ENCODE results near the gene CEP85L. TPM values are rescaled to one million over a fixed set of nuclear protein-coding genes. Genes with fewer than 3 reads are reported as not detected.

The CEP85L gene
- polyA plus RNA-seq, 3 donors: 1.0 to 2.0 (median 1.6) TPM

- H3K27ac ChIP-seq (ENCODE audit: low read depth, low read length): no peak overlapping the region
- 78 to 96% (median 94%) methylated on average over 3 of the region's 3 CpGs for WGBS, 3 donors
Observed at GRCh38 chr6:118635909-118636735, 15.3 kb downstream of the CEP85L start.

DNA sequence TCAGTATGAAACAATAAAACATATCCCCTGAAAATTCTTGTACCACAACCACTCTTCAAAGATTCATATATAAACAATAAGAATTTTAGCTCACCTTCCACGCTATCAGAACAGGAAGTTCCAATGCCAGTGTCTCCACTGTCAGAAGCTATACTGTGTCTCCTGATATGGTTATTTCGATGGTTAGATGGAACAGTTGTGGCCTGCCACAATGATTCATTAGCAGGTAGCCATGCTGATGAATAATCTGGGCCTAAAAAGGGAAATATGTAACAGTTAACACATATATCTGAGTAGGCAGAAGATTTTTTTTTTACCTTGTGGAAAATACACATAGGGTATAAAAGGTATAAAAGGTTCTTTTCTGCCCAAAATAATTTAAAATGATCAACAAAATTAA is 19.0 kb downstream of the CEP85L start:
- no peak overlapping the region for H3K27ac ChIP-seq (ENCODE audit: low read depth, low read length)

GRCh38 chr6:118630923-118631322 is 20.5 kb downstream of the CEP85L start:
- 95 to 98% (median 97%) methylated on average over 1 of the region's 1 CpG for WGBS, 3 donors
- H3K27ac ChIP-seq (ENCODE audit: low read depth, low read length): no peak overlapping the region

More for the DNA sequence above, 19.0 kb downstream of the CEP85L start:
- WGBS, 3 donors: 75 to 93% (median 76%) methylated on average over 2 of the region's 2 CpGs

GRCh38 chr6:118630067-118630466 is 21.3 kb downstream of the CEP85L start:
- WGBS, 3 donors: 79 to 86% (median 84%) methylated on average over 1 of the region's 1 CpG
- no peak overlapping the region for H3K27ac ChIP-seq (ENCODE audit: low read depth, low read length)

DNA sequence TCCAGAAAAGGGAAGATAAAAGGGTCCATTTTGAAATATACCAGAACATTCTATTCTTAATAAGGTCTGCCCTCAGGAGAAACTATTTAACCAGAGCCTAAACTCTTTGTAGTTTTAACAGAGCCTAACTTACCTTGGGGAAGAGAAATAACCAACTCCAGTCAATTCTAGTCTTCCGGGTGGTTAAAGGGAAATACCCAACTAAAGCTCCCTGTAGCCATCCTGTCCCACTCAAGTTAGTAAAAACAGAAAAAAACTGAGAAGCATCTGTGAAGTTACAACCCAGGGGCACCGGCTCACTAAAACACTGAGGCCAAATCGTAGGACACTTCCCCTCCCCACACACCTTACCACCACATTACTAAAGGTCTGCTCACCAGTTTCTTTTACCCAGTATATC is 23.7 kb downstream of the CEP85L start:
- H3K27ac ChIP-seq (ENCODE audit: low read depth, low read length): no peak overlapping the region
- WGBS, 3 donors: 79 to 98% (median 94%) methylated on average over 3 of the region's 3 CpGs

DNA sequence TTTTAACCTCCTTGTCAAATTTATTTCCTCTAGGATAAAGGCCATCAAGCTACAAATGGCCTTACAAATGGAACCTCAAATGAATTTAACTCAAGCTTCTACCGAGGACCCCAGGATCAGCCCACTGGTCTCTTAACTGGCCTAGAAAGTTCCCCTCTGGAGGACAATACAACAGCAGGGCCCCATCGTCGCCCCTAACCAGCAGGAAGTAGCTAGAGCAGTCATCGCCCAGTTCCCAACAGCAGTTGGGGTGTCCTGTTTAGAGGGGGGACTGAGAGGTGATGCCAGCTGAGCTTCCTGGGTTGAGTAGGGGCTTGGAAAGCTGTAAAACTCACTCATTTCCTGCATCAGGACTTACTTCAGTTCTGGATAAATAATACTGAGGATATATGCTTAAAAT is 25.6 kb downstream of the CEP85L start:
- H3K27ac ChIP-seq (ENCODE audit: low read depth, low read length): no peak overlapping the region
- 97 to 99% (median 98%) methylated on average over 4 of the region's 4 CpGs for WGBS, 3 donors

DNA sequence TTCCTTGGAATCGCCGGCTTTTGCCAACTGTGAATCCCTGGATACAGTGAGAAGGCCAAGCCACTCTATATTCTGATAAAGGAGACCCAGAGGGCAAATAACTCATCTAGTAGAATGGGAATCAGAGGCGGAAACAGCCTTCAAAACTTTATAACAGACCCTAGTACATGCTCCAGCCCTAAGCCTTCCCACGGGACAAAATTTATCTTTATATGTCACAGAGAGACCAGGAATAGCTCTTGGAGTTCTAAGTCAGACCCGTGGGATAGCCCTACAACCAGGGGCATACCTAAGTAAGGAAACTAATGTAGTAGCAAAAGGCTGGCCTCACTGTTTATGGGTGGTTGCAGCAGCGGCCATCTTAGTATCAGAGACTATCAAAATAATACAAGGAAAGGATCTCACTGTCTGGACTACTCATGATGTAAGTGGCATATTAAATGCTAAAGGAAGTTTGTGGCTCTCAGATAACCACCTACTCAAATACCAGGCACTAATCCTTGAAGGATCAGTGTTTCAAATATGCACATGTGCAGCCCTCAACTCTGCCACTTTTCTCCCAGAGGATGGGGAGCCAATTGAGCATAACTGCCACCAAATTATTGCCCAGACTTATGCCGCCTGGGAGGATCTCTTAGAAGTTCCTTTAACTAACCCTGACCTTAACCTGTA is 29.5 kb downstream of the CEP85L start:
- 78 to 87% (median 83%) methylated on average over 7 of the region's 7 CpGs for WGBS, 3 donors
- H3K27ac ChIP-seq (ENCODE audit: low read depth, low read length): no peak overlapping the region

DNA sequence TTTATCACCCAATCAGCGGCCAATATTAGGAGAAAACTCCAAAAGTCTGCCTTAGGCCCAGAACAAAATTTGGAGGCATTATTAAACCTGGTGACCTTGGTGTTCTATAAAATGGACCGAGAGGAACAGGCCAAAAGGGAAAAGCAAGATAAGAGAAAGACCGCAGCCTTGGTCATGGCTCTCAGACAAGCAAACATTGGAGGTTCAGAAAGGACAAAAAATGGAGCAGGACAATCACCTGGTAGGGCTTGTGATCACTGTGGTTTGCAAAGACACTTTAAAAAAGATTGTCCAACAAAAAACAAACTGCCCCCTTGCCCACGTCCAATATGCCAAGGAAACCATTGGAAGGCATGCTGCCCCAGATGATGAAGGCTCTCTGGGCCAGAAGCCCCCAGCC is 31.2 kb downstream of the CEP85L start:
- 67 to 95% (median 95%) methylated on average over 4 of the region's 4 CpGs for WGBS, 3 donors
- no peak overlapping the region for H3K27ac ChIP-seq (ENCODE audit: low read depth, low read length)

DNA sequence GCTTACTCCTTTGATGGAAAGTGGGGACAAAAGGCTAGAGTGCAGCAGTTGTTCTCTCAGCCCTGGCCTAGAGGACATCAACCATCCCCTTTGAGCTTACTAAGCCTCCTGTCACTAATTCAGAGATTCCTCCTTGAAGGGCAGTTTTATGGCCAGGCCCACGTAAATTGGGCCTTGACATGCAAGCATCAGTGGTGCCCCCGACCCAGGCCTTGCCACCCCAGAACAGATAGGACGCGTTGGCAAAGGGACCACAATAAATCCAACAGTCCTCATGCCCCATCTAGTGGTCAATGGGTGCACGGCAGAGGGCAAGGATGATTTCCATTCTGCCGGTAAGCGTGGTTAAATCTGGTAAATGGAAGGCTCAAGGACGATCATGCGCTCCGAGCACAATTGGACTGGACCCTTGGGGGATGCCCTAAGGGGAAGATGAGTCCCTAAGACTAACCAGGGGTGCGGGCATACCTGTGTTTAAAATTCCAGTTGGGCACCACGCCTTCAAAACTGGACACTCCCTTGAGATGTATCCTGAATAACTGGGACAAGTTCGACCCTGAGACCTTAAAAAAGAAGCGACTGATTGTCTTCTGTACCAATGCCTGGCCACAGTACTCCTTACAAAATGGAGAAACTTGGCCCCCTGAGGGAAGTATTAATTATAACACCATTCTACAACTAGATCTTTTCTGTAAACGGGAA is 32.6 kb downstream of the CEP85L start:
- H3K27ac ChIP-seq (ENCODE audit: low read depth, low read length): no peak overlapping the region
- 34 to 44% (median 39%) methylated on average over 15 of the region's 15 CpGs for WGBS, 3 donors

DNA sequence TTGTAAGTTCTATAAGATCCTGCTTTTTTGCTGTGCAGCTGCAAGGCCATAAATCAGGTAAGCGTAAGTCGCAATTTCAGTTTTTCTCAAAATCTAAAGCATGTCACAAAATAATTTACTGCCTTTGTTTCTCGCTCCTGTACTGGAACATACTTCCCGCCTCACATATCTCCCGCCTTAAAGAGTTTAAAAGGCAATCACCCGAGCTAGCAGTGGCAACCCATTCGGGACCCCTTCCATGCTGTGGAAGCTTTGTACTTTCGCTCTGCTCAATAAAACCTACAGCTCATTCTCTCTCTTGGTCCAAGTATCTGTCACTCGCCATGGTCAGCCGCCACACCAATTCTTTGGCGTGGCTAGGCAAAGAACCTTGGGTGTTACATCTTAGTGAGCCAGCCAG is 34.0 kb downstream of the CEP85L start:
- WGBS, 3 donors: 73 to 82% (median 78%) methylated on average over 11 of the region's 11 CpGs
- no peak overlapping the region for H3K27ac ChIP-seq (ENCODE audit: low read depth, low read length)

DNA sequence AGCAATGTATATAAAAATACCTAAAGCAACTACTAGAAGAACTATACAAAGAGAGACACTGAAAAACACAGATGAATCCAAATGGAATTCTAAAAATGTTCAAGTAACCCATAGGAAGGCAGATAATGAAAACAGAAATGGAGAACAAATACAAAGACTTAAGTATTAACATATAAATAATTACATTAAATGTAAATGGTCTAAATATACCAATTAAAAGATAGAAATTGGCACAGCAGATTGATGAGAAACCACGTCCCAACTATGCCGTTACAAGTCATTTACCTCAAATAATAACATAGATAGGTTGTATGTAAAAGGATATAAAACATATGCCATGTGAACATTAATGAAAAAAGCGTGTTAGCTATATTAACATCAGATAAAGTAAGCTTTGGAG is 40.1 kb downstream of the CEP85L start:
- H3K27ac ChIP-seq (ENCODE audit: low read depth, low read length): no peak overlapping the region
- 96 to 100% (median 96%) methylated on average over 3 of the region's 3 CpGs for WGBS, 3 donors

DNA sequence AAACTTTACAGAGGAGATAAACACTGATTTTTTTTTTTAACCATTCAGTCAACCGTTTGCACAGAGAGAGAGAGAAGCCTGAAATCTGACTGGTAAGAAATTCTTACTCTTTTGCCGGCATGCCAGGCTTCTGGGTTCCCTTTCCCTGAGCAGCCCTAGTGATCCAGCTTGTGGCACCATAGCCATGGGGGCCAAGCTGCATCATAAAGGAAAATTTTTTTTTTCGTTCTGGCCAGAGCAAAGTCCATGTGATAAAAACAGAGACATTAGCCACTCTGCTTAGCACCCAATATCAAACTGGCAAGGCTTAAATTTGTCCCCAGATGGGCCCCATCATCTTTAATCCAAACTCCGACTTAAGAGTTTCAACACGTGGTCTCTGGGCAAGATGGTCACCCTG is 44.5 kb downstream of the CEP85L start:
- 39 to 84% (median 81%) methylated on average over 5 of the region's 5 CpGs for WGBS, 3 donors
- H3K27ac ChIP-seq (ENCODE audit: low read depth, low read length): no peak overlapping the region

GRCh38 chr6:118606268-118606667 is 45.1 kb downstream of the CEP85L start:
- 30 to 62% (median 60%) methylated on average over 3 of the region's 3 CpGs for WGBS, 3 donors
- no peak overlapping the region for H3K27ac ChIP-seq (ENCODE audit: low read depth, low read length)

- WGBS, 3 donors: 96 to 97% (median 96%) methylated on average over 2 of the region's 2 CpGs
- H3K27ac ChIP-seq (ENCODE audit: low read depth, low read length): no peak overlapping the region
Observed at GRCh38 chr6:118603372-118603771, 48.0 kb downstream of the CEP85L start.

- H3K27ac ChIP-seq (ENCODE audit: low read depth, low read length): no peak overlapping the region
- WGBS, 3 donors: 79 to 96% (median 96%) methylated on average over 2 of the region's 2 CpGs
Observed at GRCh38 chr6:118602300-118602699, 49.1 kb downstream of the CEP85L start.

DNA sequence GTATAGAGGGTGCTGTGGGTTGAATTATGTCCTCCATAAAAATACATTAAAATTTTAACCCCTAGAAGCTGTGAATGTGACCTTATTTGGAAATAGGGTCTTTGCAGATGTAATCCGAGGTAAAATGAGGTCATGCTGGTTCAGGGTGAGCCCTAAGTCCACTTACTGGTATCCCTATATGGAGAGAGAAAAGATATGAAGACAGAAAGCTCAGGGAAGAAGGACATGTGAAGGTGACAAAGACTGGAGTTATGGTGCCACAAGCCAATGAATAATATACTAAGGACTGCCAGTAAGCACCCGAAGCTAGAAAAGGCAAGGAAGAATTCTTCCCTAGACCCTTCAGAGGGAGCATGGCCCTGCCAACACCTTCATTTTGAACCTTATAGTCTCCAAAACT is 53.1 kb downstream of the CEP85L start:
- no peak overlapping the region for H3K27ac ChIP-seq (ENCODE audit: low read depth, low read length)
- 81 to 95% (median 82%) methylated on average over 2 of the region's 2 CpGs for WGBS, 3 donors

DNA sequence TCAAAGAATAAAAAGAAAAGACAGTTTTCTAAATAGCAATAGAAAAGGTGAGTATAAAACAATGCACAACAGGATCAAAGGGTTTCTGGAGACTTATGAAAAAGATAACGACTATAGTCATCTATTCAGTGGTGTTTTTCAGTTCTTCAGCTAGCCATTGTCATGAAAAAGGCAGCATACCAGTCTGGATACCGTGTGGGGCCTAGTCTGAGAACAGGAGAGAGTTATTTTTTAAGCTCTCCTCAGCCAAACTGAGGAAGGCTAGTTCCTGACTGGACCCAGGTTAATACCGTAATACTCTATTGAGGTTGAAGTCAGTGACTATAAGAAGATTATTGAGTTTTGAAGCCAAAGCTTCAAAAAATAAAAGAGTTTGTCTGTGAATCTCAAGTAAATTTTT is 53.8 kb downstream of the CEP85L start:
- 80 to 86% (median 81%) methylated on average over 3 of the region's 3 CpGs for WGBS, 3 donors

DNA sequence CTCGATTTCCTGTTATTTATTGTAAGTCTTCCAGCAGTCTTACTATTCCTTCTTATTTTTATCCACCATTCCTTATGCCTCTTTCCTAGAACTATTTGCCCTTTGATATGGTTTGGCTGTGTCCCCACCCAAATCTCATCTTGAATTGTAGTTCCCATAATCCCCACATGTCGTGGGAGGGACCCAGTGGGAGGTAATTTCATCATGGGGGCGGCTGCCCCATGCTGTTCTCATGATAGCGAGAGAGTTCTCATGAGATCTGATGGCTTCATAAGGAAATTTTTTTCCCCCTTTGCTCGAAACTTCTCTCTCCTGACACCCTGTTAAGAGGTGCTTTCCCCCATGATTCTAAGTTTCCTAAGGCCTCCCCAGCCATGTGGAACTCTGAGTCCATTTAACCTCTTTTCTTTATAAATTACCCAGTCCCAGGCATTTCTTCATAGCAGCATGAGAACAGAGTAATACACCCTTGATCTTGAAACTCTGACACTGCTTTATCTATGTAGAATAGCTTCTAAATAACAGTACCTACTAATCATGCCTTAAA is 54.5 kb downstream of the CEP85L start:
- no peak overlapping the region for H3K27ac ChIP-seq (ENCODE audit: low read depth, low read length)
- WGBS, 3 donors: 90 to 93% (median 90%) methylated on average over 5 of the region's 5 CpGs

More for the DNA sequence above, 53.8 kb downstream of the CEP85L start:
- no peak overlapping the region for H3K27ac ChIP-seq (ENCODE audit: low read depth, low read length)

DNA sequence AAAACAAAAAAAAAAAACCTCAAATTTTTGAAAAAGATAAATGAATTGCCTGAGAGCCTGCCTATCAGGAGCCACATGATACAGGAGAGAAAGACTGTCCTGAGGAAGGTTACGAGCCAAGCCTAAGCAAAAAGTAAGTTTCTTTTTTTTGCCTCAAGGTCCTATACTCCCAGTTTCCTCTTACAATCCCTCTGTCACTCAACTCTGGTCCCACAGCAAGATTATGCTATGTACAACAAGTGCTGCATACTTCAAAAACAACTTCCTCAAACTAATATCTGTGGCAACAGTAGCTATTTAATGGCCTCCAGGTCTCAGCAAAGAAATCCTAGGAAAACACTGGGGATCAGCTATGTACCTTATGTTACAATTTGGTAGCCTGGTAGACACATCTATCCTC is 56.5 kb downstream of the CEP85L start:
- WGBS, 3 donors: 56 to 100% (median 72%) methylated on average over 1 of the region's 1 CpG
- no peak overlapping the region for H3K27ac ChIP-seq (ENCODE audit: low read depth, low read length)

Data from adipose tissue (tissue), 3 donors.